NCI-H128 (cell line): ENCODE measurements around the gene KDM2B.

ENCODE experiments used
- DNase-seq: peaks from one replicate; lab custom pipeline; 2025; ENCODE audit not compliant: unreplicated experiment; lab: John Stamatoyannopoulos, UW

The KDM2B gene

GRCh38 chr12:121531356-121531750, 49.5 kb downstream of the KDM2B start:
- DNase-seq, result no peak

DNA sequence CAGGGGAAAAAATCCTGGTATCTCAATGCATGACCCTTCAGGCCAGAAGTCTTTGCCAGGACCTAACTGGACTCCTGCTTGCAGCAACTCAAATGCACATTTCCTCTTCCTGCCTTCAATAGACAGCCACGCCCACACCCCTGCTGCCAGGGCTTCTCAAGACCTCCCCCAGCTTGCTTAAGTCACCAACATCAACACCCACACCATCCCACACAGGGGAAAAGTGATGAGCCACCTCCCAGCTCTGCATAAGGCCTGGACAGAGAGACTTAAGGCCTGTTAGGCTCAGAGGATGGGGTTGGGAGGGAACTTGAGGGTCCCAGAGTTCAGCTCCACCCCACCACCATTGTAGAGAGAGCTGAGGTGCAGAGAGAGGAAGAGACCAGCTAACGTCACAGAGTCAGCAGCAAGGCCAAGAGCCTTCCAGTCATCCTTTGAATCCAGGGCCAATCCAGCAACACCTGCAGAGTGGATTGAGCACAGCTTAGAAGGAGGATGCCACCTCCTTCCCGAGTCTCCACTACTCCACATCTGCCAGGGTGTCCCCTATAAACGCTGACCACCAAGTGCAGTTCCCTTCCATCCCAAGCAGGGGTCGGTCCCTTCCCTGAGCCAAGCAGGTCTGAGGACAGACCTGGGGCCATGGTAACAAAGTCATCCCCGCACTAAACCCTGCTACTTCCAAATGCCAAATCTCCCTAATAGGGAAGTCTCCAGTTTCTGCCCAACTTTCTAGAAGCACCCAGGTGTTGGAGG, 50.0 kb downstream of the KDM2B start:
- no peak for DNase-seq

DNA sequence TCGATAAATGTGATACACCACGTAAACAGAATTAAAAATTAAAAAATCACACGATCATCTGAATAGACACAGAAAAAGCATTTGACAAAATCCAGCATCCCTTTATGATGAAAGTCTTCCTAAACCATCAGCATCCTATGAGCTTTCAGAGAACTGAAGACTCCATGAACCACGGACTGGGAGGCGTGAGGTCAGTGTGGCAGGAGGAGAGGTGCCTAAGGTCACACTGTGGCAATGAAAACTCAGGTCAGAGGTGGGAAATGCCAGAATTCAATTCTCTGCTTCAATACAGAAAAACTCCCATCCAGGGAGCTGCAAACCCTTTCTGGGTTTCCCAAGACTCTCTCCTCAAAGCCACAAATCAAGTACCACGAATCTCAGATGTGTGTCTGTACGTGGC, 51.6 kb downstream of the KDM2B start:
- no peak for DNase-seq

DNA sequence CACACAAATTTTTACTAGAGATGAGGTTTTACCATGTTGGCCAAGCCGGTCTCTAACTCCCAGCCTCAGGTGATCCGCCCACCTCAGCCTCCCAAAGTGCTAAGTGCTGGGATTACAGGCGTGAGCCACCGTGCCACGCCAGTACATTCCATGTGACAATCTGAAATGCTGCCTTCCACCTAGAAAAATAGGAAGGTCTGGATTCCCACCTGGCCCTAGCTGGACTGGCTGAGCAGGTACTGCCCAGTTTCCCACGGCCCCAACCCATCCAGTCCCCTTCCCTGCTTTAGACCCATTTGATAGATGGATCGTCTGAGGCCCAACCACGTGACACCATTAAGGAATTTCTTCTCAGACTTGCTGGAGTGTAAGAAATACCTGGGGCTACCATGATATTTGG, 55.4 kb downstream of the KDM2B start:
- DNase-seq, result no peak

DNA sequence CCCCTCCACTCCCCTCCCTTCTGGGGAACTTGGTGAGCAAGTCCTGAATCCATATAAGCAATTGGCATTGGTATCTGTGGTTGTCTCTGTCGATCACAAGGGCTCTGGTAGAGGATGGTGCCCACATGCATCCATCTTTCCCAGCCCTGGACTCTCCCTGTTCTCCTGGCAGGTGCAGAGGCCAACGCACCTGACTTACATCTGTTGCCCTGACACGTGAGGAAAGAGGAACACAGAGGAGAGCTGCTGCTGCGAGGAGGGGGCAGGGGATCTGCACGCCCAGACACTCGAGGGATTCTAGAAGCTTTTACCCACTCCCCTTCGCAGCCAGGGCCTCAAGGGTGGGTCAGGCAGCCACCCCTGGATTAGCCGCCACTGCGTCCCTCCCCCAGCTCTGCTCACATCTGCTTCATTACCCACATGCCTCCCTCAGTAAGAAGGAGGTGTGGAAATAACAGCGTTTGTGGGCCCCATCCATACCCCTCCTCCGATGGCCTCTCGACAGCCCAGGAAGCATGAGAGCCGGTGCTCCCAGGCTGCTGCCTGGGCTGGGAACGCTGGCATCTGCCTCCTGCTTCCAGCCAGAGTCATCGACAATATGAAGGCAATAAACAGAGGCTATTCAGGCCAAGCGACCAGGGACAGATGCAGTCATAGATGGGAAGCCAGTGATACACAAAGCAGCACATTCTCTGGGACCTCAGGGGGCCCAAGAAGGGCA, 56.5 kb downstream of the KDM2B start:
- DNase-seq, result peak; percentile 37

DNA sequence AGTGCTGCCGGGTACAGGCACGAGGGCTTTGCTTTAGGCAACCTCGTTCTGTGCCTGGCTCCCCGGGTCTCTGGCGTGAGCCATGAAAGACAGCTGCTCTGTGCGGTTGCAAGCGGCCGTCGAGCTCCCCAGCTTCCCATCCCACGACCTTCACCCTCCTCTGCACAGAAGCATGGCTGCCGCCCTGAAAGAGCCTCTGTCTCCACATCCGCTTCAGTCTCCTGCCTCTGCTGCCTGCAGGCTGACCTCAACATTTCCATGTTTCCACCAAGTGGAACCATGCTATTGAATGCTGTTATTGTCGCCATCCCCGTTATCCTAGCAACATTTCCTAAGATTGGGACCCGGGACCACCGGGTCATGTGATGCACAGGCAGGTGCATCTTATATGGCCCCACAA, 57.1 kb downstream of the KDM2B start:
- no peak for DNase-seq

GRCh38 chr12:121522971-121523370, 57.9 kb downstream of the KDM2B start:
- DNase-seq, result no peak

- DNase-seq, result no peak
Measured at GRCh38 chr12:121520586-121521086, 60.2 kb downstream of the KDM2B start.

DNA sequence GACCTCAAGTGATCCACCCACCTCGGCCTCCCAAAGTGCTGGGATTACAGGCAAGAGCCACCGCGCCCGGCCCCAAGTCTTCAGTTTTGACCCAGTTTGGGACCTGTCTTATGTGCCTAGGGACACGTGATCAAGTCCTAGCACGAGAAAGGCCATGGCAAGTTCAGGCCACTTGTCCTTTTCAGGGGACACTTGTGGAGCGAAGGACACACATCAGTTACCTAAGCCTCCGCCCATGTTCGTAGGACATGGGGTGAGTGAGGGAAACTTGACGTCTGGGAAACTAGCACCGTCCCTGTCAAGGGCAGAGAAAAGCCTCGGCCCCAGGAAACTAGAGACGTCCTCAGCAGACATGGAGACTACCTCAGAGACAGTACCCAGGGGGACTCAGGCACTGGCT, 60.7 kb downstream of the KDM2B start:
- DNase-seq, result no peak

DNA sequence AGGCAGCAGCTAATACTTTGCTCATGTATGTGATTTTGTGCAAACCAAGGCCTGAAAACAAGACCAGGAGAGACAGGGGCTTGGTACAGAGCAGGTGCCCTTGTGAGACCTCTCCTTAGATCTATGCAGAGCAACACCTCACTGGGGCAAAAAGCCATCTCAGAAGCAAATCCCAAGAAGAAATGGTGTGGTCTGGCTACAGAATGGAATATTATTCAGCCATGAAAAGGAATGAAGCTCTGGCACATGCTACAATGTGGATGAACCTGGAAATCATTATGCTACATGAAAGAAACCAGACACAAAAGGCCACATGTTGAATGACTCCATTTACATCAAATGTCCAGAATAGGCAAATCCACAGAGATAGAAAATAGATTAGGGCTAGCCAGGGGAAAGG, 61.6 kb downstream of the KDM2B start:
- DNase-seq, result no peak

DNA sequence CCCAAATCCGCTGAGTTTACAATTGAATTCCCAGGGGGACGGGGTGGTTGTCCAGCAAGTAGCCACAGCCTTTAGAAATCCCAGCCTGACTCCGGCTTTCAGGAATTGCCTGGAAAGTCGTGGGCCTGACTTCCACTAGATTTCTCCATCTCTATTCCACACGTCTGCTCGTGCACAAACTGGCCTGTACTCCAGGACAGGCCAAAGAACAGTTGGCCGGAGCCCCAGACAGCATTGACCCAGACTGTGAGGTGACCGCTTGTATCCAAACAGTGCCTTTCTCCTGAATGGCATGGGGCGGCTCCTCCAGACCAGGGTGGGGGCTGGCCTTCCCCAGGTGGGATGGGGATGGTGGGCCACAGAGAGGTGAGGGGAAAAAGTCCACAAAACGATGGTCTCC, 62.2 kb downstream of the KDM2B start:
- no peak for DNase-seq

- no peak for DNase-seq
Measured at GRCh38 chr12:121516437-121517011, 64.3 kb downstream of the KDM2B start.

- no peak for DNase-seq
Measured at GRCh38 chr12:121515615-121516014, 65.2 kb downstream of the KDM2B start.

- no peak for DNase-seq
Measured at GRCh38 chr12:121514184-121514742, 66.6 kb downstream of the KDM2B start.

GRCh38 chr12:121513464-121514183, 67.2 kb downstream of the KDM2B start:
- DNase-seq, result no peak

- DNase-seq, result no peak
Measured at GRCh38 chr12:121512561-121512960, 68.3 kb downstream of the KDM2B start.

GRCh38 chr12:121511916-121512315, 68.9 kb downstream of the KDM2B start:
- DNase-seq, result no peak

GRCh38 chr12:121509339-121509738, 71.5 kb downstream of the KDM2B start:
- DNase-seq, result no peak

GRCh38 chr12:121508533-121508932, 72.3 kb downstream of the KDM2B start:
- no peak for DNase-seq

- no peak for DNase-seq
Measured at GRCh38 chr12:121507984-121508383, 72.8 kb downstream of the KDM2B start.

DNA sequence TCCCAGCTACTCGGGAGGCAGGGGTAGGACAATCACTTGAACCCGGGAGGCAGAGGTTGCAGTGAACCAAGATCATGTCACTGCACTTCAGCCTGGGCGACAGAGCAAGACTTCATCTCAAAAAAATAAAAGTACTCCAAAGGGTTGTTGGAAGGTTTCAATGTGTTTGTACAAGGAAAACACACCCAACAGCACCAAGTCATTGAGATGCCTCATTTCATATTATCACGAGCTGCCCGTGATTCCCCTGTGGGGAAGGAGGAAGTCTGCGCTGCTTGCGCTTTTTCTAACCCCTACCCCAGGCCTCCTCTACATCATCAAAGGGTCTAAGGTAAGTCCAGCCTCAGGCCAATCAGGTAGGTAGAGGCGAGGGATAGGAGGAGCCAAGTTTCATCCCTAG, 73.6 kb downstream of the KDM2B start:
- no peak for DNase-seq
